Measurements from ENCODE around the gene LCN12. TPM values are rescaled to one million over a fixed set of nuclear protein-coding genes. Genes with fewer than 3 reads are reported as not detected.

Gene LCN12
- polyA plus RNA-seq, 1 donor (not counting 4 experiments of a cell fraction or from before 2014, with no cell fraction given): not detected

DNA sequence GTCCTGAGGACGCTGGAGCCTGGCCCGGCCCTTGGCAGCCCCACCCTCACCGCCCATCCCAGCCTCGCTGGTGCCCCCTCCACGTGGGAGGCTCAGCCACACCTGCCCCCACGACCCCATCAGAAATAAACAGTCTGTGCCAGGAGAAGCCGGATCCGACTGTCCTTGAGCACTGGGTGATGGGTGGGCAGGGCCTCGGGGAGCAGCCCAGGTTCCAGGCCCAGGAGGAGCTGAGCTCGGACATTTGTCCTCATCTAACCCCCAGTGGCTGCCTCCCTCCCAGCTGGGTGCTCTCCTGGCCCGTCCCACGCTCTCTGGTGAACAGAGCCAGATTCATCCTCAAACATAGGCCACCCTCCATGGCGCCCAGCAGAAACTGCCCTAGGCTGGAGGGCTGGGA lies 20.7 kb downstream of the LCN12 start:
- no peak for TF ChIP-seq EZH2 (IDR thresholded peaks at IDR 0.05; ENCODE audit: low read length)
- TF ChIP-seq, protein P1, sequence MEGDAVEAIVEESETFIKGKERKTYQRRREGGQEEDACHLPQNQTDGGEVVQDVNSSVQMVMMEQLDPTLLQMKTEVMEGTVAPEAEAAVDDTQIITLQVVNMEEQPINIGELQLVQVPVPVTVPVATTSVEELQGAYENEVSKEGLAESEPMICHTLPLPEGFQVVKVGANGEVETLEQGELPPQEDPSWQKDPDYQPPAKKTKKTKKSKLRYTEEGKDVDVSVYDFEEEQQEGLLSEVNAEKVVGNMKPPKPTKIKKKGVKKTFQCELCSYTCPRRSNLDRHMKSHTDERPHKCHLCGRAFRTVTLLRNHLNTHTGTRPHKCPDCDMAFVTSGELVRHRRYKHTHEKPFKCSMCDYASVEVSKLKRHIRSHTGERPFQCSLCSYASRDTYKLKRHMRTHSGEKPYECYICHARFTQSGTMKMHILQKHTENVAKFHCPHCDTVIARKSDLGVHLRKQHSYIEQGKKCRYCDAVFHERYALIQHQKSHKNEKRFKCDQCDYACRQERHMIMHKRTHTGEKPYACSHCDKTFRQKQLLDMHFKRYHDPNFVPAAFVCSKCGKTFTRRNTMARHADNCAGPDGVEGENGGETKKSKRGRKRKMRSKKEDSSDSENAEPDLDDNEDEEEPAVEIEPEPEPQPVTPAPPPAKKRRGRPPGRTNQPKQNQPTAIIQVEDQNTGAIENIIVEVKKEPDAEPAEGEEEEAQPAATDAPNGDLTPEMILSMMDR (optimal IDR thresholded peaks at IDR 0.05 in 1 of 3, IDR thresholded peaks at IDR 0.05 in 1 of 3, conservative IDR thresholded peaks at IDR 0.05 in 1 of 3; ENCODE audit: extremely low read depth in 1 of 3, insufficient read depth in 2 of 3, low read length in 3 of 3): no peak
- H3K9me1 ChIP-seq (ENCODE audit: control insufficient read depth, extremely low read depth, insufficient read depth, low read length): no peaks in the 10 kb centered on the region
- no peak overlapping the region for H3K4me3 ChIP-seq (ENCODE audit: control insufficient read depth in 2 of 3, extremely low read depth in 1 of 3, insufficient read depth in 2 of 3, low read depth in 1 of 3, low read length in 3 of 3)
- no peak overlapping the region for H3K9ac ChIP-seq (ENCODE audit: control insufficient read depth, extremely low read depth, insufficient read depth, low read length)
- H3K27ac ChIP-seq (ENCODE audit: control insufficient read depth, insufficient read depth, low read length): no peak overlapping the region
- no peak overlapping the region for H2AFZ ChIP-seq (ENCODE audit: control insufficient read depth, low read length)
- H3K36me3 ChIP-seq (ENCODE audit: control insufficient read depth in 2 of 2, extremely low read depth in 1 of 2, insufficient read depth in 2 of 2, low read length in 2 of 2): no peaks in the 10 kb centered on the region
- dilution Hi-C loops (cut with MboI; ENCODE audit: extremely low pct_ligation_motif_present, low sequenced_read_pairs): no loop called here
- DNase-seq (ENCODE audit: low read depth, low spot score) (no peak), FAIRE-seq (no peak)
- H3K27me3 ChIP-seq (ENCODE audit: control insufficient read depth, extremely low read depth, insufficient read depth, low read length): no peaks in the 10 kb centered on the region
- H3K4me2 ChIP-seq (ENCODE audit: control insufficient read depth, extremely low read depth, insufficient read depth, low read depth, low read length): no peak overlapping the region
- H3K4me1 ChIP-seq (ENCODE audit: control insufficient read depth, extremely low read depth, insufficient read depth, low read length): peaks cover 8% of the 10 kb centered on the region
- no peaks in the 10 kb centered on the region for H3K9me3 ChIP-seq (ENCODE audit: control insufficient read depth, low read depth, low read length)
- H4K20me1 ChIP-seq (ENCODE audit: control insufficient read depth, extremely low read depth, insufficient read depth, low read length): no peaks in the 10 kb centered on the region
- no peaks in the 10 kb centered on the region for H3K79me2 ChIP-seq (ENCODE audit: control insufficient read depth, insufficient read depth, low read length)

DNA sequence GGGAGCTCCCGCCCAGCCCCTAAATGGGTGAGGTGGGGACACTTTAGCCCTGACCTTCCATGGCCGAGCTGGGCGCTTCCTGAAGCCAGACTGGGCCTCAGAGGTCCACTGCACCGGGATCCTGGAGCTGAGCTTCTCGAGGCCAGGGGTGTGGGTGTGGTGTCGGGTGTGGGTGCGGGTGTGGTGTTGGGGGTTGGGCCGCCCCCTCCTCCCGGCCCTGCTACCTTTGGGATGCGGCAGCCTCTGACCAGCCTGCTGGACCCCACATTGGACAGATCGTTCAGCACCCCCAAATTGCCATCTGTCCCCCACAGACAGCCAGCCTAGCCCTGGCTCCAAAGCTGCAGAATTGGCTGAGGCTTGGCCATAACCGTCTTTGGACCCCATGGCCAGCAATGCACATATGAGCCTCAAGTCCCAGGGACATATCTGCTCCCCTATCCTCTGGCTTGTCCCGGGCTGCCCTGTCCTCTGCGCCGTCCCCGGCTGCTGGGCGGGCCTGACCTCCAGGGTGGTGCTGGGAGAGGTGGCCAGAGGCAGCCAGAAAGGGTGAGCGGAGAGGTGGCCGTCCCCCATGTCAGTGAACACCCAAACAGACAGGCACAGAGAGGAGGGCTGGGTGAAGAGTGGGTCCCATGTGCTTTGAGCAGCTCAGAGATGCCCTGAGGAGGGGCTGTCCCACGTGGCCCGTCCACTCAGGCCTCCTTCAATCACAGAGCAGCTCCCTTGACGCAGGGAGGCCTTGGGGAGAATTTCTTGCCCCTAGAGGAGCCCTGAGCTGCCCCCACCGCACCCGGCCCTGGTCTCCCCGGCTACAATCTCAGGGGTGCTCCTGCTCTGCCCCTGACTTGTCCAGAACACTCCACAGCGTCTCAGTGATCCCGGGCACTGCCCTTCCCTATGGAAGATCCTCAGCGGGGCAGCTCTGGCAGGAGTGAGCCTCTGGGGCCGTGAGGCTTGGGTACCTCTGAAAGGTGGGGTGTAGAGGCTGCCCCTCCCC lies 21.8 kb downstream of the LCN12 start:
- Histone ChIP-seq H3K9me3 (ENCODE audit: control insufficient read depth, low read depth, low read length) (no peaks in the 10 kb centered on the region), H3K9ac (ENCODE audit: control insufficient read depth, extremely low read depth, insufficient read depth, low read length) (no peak overlapping the region), H2AFZ (ENCODE audit: control insufficient read depth, low read length) (no peak overlapping the region), H3K4me3 (ENCODE audit: control insufficient read depth in 2 of 3, extremely low read depth in 1 of 3, insufficient read depth in 2 of 3, low read depth in 1 of 3, low read length in 3 of 3) (no peak overlapping the region), H3K4me1 (ENCODE audit: control insufficient read depth, extremely low read depth, insufficient read depth, low read length) (peaks cover 8% of the 10 kb centered on the region), H3K79me2 (ENCODE audit: control insufficient read depth, insufficient read depth, low read length) (no peaks in the 10 kb centered on the region), H3K27me3 (ENCODE audit: control insufficient read depth, extremely low read depth, insufficient read depth, low read length) (no peaks in the 10 kb centered on the region), H3K36me3 (ENCODE audit: control insufficient read depth in 2 of 2, extremely low read depth in 1 of 2, insufficient read depth in 2 of 2, low read length in 2 of 2) (no peaks in the 10 kb centered on the region), H4K20me1 (ENCODE audit: control insufficient read depth, extremely low read depth, insufficient read depth, low read length) (no peaks in the 10 kb centered on the region), H3K27ac (ENCODE audit: control insufficient read depth, insufficient read depth, low read length) (no peak overlapping the region), H3K4me2 (ENCODE audit: control insufficient read depth, extremely low read depth, insufficient read depth, low read depth, low read length) (no peak overlapping the region), H3K9me1 (ENCODE audit: control insufficient read depth, extremely low read depth, insufficient read depth, low read length) (no peaks in the 10 kb centered on the region)
- no peak for FAIRE-seq
- TF ChIP-seq EZH2 (IDR thresholded peaks at IDR 0.05; ENCODE audit: low read length): no peak
- TF ChIP-seq, protein P1 (optimal IDR thresholded peaks at IDR 0.05 in 1 of 3, IDR thresholded peaks at IDR 0.05 in 1 of 3, conservative IDR thresholded peaks at IDR 0.05 in 1 of 3; ENCODE audit: extremely low read depth in 1 of 3, insufficient read depth in 2 of 3, low read length in 3 of 3): no peak
- dilution Hi-C loops (cut with MboI; ENCODE audit: extremely low pct_ligation_motif_present, low sequenced_read_pairs): no loop called here
- no peak for DNase-seq (ENCODE audit: low read depth, low spot score)
